Putamen (tissue), 1 donor: ENCODE measurements around the gene TBC1D2.
"Not testable (repeated sequence)": the region's sequence is repeated elsewhere in the genome, so short reads cannot be mapped to it uniquely, and the experiment has no call there.

Experiments
- DNase-seq: peaks from one replicate; pipeline ENCODE4 v3.0.0-alpha.2; 2016; ENCODE audit warnings: low spot score

TBC1D2 gene

GRCh38 chr9:98191671-98192502 lies 63.6 kb downstream of the TBC1D2 start:
- DNase-seq = no peak

DNA sequence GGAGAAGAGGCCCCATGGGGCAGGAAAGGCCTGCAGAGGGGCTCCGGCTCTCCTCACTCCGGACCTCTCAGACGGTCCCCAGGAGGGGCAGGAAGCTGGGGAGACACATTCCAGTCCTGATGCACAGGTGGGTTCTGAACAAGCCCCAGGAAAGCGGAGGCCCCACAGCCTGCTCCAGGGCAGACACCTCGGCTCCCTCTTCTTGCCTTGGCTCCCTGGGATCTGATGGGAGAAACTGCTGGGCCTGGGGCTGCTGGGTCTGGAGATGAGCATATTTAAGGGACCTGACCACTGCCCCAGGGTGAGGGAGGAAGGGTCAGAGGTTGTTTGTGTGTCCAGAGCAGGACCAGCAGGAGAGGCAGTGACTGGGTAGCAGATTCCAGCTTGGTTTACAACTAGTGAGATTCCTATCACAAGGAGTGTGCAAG lies 64.3 kb downstream of the TBC1D2 start:
- no peak for DNase-seq

DNA sequence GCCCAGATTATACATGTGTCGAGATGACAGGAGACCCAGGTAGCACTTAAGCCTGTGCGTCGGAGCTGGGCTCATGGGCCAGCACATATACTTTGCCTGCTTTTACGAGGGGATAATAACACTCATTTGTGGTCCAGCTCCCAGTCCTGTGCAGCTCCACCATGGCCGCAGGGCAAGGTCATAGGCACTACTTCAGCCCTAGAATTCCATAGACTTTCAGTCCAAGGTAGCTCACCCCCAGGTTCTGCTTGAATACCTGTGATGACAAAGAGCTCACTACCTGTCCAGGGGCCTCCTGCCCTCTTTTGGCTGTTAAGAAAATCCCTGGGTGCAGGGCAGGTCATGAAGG lies 64.7 kb downstream of the TBC1D2 start:
- no peak for DNase-seq

- DNase-seq = no peak
Observed at GRCh38 chr9:98189412-98189811, 66.0 kb downstream of the TBC1D2 start.

GRCh38 chr9:98187926-98188325 lies 67.5 kb downstream of the TBC1D2 start:
- DNase-seq = no peak

GRCh38 chr9:98186236-98186635 lies 69.2 kb downstream of the TBC1D2 start:
- DNase-seq = no peak

DNA sequence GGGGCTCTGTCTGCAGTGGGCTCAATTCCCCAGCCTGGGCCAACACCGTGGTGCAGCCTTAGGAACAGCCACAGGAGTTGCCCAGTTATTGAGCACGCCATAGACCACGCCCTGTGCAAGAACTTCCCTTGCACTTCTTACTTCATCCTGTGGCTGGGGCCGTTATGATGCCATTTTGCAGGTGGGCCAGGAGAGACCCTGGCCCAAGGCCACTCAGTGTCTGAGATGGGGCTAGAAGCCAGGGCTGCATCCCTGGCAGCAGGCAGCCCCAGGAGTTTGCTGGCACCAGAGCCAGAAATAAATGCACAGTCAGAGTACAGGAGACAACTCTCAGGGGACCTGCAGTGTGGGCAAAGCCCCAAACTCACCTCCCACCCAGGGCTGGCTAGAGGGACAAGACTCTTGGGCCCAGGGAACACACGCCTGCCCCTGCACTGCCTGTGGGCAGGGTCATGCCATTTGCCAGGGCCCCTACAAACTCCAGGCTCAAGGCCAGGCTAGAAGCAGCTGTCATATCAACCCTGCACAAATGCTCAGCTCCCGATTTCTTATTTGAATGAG lies 69.8 kb downstream of the TBC1D2 start:
- DNase-seq = no peak

DNA sequence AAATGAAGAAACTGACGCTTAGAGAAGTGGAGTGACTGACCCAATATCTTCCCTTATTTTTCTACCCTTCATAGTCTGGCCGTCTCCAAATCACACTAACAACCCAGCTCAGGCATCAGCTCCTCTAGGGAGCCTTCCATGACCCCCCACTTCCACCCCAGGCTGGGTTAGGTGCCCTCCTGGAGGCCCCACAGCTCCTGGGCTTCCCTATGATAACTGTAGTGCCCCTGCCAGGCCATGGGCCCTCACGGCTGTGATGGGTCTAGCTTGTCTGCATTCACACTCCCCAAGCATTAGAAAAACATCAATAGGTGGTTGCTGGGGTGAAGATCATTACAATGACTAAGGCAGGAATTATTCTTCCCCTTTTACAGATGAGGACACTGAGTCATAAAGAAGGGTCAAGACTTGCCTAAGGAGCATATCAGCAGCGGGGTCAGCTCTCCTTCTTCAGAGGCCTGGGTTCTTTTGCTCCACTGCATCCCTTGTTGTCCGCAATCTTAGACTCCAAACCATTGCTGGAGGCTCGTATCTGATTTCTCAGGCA lies 70.4 kb downstream of the TBC1D2 start:
- DNase-seq = no peak

DNA sequence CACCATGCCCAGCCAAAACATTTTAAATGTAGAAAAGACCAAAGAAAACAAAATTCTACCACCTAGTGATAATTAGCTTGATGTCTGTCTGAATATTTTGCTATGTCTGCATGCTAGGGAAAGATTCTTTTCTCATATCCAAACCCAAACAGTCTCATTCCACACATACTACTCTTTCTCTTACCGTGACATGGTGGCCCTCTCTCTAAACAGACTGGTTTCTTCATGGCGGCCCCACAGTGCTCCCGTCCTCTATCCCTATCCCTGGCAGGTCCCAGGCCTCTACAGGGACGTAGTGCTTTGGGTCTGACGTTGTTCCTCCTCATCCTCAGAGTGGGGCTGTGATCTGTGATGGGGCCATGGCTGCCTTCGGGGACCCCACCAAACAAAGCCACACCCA lies 71.1 kb downstream of the TBC1D2 start:
- no peak for DNase-seq

- DNase-seq = no peak
Observed at GRCh38 chr9:98182889-98183599, 72.4 kb downstream of the TBC1D2 start.

GRCh38 chr9:98182069-98182820 lies 73.2 kb downstream of the TBC1D2 start:
- DNase-seq = no peak

DNA sequence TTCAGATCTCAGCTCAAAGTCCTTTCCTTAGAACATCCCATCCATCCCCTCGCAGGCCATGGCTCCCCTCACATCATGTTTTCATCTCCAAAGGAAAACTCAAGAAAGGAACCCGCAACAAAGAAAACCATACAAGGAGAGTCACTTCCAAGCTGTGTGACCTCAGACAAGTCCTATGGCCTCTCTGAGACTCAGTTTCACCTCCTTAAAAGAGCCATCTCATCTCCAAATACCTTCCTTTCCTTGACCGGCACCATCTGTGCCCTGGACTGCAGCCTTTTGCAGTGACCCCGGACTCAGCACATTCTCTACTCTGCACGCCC lies 73.7 kb downstream of the TBC1D2 start:
- DNase-seq = no peak

DNA sequence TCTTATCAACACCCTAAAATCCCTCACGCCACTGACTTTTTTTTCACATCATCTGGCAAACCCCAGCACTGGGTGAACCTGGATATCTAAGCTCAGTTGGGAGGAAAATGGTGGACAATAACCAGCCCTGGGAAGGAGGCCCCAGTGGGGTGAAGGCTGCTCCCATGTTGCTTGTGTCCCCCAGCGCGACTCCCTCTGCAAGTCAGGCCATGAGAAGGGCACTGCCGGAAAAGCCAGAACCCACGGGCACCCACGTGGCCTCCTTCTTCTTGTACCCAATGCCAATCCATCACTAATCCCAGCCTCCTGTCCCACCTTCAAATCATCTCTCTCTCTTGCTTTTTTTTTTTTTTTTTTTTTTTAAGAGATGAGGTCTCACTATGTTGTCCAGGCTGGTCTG lies 74.5 kb downstream of the TBC1D2 start:
- DNase-seq = no peak

GRCh38 chr9:98178874-98179850 lies 76.3 kb downstream of the TBC1D2 start:
- no peak for DNase-seq

GRCh38 chr9:98176391-98177259 lies 78.8 kb downstream of the TBC1D2 start:
- no peak for DNase-seq

GRCh38 chr9:98175762-98176161 lies 79.7 kb downstream of the TBC1D2 start:
- no peak for DNase-seq

- no peak for DNase-seq
Observed at GRCh38 chr9:98175028-98175569, 80.3 kb downstream of the TBC1D2 start.

DNA sequence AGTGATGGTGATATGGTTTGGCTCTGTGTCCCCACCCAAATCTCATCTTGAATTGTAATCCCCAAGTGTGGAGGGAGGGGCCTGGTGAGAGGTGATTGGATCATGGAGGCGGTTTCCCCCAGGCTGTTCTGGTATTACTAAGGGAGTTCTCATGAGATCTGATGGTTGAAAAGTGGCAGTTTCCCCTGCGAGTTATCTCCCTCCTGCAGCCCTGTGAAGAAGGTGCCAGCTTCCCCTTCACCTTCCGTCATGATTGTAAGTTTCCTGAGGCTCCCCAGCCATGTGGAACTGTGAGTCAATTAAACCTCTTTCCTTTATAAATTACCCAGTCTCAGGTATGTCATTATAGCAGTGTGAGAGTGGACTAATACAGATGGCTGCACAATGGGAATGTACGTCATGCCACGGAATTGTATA lies 80.9 kb downstream of the TBC1D2 start:
- DNase-seq = not testable (repeated sequence)

DNA sequence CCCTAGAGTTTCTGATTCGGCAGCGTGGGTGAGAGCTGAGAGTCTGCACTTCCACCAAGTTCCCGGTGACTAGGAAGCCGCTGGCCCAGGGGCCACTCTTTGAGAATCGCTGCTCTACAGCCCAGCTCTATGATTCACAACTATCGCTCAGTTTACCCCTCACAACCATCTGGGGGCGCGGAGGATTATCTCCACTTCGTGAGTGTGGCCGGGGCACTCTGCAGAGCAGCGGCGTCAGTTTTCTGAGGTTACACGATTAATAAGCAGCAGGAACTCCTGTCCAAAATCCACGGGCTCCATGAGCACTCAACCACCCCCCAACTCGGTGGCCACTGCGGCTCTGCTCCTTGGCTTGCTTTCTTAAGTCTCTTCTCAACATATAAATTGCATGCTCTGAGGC lies 82.3 kb downstream of the TBC1D2 start:
- DNase-seq = no peak

DNA sequence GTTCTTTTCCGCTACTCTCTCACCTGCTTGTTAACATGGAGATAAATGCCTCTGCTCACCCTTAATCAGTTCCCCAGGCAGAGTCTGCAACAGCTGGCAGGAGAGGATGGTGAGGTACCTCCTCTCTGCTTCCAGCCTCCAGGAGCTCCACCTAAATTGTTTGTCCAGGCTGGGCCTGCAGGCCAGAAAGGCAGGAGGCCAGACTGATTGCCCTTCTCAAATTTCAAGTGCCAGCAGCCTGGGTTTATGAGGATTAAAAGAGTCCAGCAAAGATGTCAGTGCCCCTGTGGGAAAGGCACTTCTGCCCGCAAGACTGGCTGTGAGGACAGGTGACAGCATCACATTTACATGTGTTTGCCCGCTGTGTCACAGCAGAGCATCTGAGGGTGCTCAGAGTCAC lies 82.8 kb downstream of the TBC1D2 start:
- no peak for DNase-seq
